SK-N-MC (cell line): ENCODE data around the gene HOXB4.

ENCODE experiments used
- DNase-seq: peaks from one replicate; pipeline ENCODE4 v3.0.0-alpha.2; 2011; ENCODE audit warnings: low read depth, low spot score
- H3K27ac ChIP-seq: fragments of 200-600 bp; sonication (generic); 2 replicates; pipeline ENCODE4 v1.5.1; 2016; ENCODE audit warnings: mixed run types
- H3K36me3 ChIP-seq: fragments of 200-600 bp; sonication (generic); 2 replicates; pipeline ENCODE4 v1.6.1; 2017; ENCODE audit warnings: antibody characterized with exemption, low read length, mixed read lengths; ENCODE audit not compliant: insufficient read depth
- H3K4me3 ChIP-seq: fragments of 200-600 bp; sonication (generic); 2 replicates; pipeline ENCODE4 v1.5.1; 2016
- H3K9ac ChIP-seq: fragments of 200-600 bp; sonication (generic); 2 replicates; pipeline ENCODE4 v1.8.0; 2017; ENCODE audit warnings: mixed run types, mixed read lengths; ENCODE audit not compliant: insufficient read length
- H3K9me3 ChIP-seq: fragments of 200-600 bp; sonication (generic); 2 replicates; pipeline ENCODE4 v1.6.1; 2017; ENCODE audit warnings: low read depth, mild to moderate bottlenecking, antibody characterized with exemption, low read length, moderate library complexity, mixed read lengths
- EZH2 ChIP-seq: fragments of 200-600 bp; sonication (generic); IDR thresholded peaks from one replicate; pipeline ENCODE4 v1.6.1; 2017; ENCODE audit warnings: antibody characterized with exemption
- FOXP2 ChIP-seq: optimal IDR thresholded peaks from 2 replicates; pipeline ENCODE3; 2011; ENCODE audit warnings: mild to moderate bottlenecking, moderate library complexity; ENCODE audit not compliant: insufficient read depth; ENCODE audit errors: extremely low read length, control extremely low read depth
- POLR2AphosphoS5 ChIP-seq: IDR thresholded peaks from 2 replicates; pipeline ENCODE4 v1.6.1; 2012; ENCODE audit warnings: mild to moderate bottlenecking, low read depth, low read length, borderline replicate concordance

HOXB4 gene

DNA sequence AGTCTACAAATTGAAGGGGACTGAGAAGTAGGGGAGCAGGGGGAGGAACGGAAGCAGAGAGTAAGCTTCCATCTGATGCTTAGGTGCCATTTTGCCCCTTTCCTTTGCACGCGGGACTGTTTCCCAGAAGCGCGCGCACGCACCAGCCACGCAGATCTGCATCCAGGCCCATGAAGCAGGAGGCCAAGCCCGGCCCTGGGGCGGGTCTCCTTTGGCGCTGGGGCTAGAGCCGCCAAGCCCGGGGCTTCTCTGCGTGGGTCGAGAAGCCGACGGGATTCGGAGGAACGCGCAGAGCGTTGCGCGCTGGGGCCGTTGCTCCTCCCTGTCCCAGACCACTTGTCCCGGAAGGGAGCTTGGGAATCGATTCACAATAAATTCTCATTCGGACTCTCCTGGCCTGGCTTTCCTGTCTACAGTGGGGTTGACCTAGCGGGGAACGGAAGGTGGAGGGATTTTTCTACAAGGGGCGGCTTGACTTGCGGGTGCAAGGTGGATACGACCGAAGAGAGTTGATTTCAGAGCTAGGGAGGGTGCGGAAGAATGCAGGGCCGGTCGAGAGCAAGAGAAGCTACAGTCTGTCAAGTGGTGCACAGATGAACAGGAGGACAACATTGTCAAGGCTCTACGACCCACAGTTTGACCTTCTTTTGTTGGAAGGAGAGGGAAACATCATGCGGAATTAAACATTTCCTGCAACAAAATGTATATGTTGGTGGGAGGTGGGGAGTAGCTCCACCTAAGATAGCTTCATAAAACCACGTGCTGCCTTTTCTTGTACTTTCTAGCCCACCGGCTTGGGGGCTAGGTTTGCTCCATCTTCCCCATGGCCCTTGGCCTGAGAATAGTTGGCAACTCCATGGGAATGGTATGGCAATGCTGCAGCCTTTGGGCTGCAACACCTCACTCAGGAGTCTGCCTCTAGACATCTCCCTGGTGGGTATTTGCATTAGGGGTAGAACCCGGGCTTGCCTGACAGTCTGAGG lies 43.6 kb upstream of the HOXB4 start:
- no peaks in the 10 kb centered on the region for H3K36me3 ChIP-seq
- DNase-seq, result no peak
- H3K9me3 ChIP-seq, result no peaks in the 10 kb centered on the region
- no peak for TF ChIP-seq FOXP2
- TF ChIP-seq EZH2, result no peak
- TF ChIP-seq POLR2AphosphoS5, result no peak
- no peak overlapping the region for H3K4me3 ChIP-seq
- H3K27ac ChIP-seq, result no peak overlapping the region
- no peak overlapping the region for H3K9ac ChIP-seq

DNA sequence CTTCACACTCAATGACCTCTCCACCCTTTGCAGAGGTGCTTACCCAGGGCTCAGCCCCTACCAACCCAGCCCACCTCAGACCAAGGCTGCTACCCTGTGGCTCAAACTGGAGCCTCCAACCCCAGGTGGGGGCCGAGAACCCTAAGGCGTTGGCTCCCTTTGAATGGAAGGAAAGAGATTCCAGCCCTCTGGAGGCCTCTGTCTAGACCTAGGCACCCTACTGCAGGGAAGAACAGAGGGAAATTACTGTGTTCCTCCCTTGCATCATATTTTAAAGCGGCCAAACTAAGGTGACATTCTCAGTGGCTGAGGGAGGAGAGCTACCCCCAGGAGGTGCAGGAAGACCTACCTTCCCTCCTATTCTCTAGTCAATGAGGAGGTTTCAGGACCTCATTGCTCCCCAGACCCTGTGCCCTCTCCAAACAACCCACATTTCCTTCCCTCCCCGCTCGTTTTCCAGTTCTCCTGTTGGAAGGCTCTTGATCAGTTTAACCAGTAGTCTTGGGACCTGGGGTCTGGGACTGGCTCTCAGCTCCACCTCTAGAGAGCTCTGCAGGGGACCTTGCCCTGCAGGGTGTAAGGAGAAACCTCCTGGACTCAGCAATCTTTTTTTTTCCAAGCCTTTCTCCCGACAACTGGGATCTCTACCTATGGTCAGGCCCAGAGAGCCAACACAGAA lies 42.5 kb upstream of the HOXB4 start:
- no peak overlapping the region for H3K9ac ChIP-seq
- no peak overlapping the region for H3K27ac ChIP-seq
- H3K9me3 ChIP-seq, result no peaks in the 10 kb centered on the region
- no peak for DNase-seq
- H3K36me3 ChIP-seq, result no peaks in the 10 kb centered on the region
- TF ChIP-seq POLR2AphosphoS5 (no peak), EZH2 (no peak), FOXP2 (no peak)
- H3K4me3 ChIP-seq, result no peak overlapping the region

DNA sequence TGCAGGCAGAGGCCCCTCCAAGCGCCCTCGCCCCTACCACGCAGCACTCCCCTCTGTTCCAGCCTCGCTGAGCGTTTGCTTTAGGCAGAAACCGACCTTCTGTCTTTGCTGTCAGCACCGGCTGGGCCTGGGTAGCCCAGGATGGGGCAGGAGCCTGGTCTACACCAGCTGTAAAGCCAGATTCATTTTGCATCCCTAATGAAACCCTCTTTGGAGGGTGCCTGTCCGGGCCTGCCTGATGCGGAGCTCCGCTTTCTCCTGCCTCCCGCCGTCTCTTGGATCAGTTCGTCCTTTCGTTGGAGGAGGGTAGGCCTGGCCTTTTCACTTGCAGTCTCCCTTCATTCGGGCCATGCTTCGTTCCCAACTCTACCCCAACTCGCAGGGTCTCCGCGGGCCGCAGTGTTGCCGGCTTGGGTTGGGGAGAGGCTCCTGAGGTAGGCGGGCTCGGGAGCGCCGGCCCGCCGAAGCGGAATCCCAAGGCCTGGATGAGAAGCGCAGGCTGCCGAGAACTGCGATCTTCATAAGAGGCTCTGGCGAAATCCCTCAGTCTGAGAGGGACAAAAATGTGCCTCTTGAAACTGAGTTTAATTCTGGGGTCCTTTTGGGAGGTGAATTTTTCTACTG lies 41.8 kb upstream of the HOXB4 start:
- Histone ChIP-seq H3K36me3 (no peaks in the 10 kb centered on the region), H3K27ac (no peak overlapping the region), H3K4me3 (no peak overlapping the region), H3K9me3 (no peaks in the 10 kb centered on the region), H3K9ac (no peak overlapping the region)
- TF ChIP-seq EZH2 (no peak), POLR2AphosphoS5 (no peak), FOXP2 (no peak)
- no peak for DNase-seq

DNA sequence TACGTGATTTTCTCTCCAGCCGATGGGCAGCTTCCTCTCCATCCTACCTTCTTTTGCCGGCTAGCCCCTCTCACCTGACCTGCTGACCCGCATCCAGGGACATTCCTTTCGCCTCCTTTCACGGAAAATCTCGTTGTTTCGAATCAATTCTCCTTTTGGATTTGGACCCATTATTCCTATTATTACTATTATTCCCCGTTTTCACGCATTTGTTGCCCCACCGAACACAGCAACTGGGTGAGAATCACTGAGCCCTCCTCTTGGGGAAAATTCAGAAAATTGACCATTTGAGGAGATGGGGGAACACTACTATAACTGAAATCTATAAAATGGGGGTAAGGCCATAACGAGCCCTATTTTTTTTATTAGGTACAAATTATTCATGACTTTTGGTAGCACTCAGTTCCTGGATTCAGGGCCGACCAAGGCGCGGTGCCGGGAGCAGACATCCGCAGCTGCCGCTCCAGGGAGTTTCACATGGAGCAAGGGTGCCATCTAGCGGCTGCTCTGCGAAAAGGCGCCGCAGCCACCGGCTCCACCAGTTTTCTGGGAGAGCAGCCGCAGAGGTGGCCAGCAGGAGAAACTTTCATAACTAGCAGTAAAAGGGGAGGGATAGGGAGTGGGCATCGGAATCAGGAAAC lies 40.2 kb upstream of the HOXB4 start:
- Histone ChIP-seq H3K27ac (no peak overlapping the region), H3K9me3 (no peaks in the 10 kb centered on the region), H3K36me3 (no peaks in the 10 kb centered on the region), H3K9ac (no peak overlapping the region), H3K4me3 (peak overlapping the region; percentile 39)
- no peak for TF ChIP-seq EZH2
- TF ChIP-seq POLR2AphosphoS5, result no peak
- TF ChIP-seq FOXP2, result no peak
- no peak for DNase-seq

DNA sequence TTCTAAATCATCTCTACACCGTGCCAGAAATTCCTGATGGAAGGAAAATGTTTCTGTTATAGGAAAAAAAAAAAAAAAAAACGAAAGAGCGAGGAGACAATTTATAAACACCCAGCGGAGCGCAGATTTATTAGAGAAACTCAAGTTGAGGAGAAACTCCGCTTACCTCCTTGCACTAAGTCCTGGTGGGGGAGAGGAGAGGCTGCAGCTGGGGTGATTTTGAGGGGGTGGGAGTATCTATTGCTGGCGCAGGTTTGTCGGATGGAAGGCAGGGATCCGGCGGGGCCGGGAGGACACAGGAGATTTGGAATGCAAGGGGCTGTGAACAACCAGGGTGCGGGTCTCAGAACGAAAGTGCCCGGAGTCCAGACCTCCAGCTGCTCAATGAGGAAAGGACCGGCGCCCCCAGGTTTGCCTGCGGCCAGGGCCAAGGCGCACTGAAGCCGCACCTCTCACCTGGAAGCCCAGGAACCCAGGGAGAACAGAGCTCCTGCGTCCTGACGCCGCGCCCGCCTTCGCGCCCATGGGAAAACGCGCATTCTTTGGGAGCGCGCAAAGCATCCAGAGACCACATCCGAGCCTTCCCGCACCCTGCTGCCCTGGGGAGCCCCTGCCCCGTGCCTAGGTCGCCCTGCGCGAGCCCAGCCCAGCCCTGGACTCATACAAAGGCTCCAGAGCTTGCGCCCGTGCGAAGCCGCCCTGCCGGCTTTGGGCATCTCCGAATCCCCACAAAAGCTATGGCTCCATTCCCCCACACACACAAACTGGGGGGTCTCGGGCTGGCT lies 39.5 kb upstream of the HOXB4 start:
- H3K27ac ChIP-seq, result no peak overlapping the region
- no peak overlapping the region for H3K9ac ChIP-seq
- no peaks in the 10 kb centered on the region for H3K36me3 ChIP-seq
- no peak for DNase-seq
- H3K4me3 ChIP-seq, result no peak overlapping the region
- no peak for TF ChIP-seq POLR2AphosphoS5
- no peak for TF ChIP-seq FOXP2
- TF ChIP-seq EZH2, result no peak
- no peaks in the 10 kb centered on the region for H3K9me3 ChIP-seq

DNA sequence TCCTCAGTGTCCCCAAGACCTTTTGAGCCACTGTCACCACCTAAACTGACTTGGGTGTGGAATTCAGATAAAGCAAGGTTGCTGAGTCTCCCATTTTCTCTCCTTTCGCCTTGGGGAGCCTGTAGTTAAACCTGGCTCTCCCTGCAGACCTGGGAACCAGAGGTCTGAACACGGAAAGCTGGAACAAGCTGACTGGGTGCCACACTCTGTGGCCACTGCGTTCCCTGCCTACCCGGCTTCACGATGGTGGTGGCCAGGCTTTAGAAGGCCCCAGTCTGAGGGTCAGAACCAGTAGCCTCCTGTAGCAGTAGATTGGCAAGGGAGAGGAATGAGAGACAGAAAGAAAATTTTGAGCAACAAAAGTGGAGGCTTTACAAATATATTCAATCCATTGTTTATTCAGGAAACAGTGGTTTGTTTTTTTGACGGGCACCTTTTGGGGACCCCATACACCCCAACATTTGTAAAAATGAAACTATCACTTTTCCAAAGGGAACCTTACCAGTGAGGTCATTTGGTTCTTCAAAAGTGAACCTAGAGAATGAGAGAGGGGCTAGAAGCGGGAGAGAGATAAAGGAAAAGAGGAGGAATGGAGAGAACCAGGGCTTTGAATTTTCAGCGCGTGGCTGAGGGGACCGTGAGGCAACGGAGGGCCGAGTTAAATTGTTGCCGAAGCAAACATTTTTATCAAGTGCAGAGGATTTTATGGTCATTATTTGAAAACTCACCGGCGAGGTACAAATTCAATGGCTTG lies 38.7 kb upstream of the HOXB4 start:
- H3K36me3 ChIP-seq, result no peaks in the 10 kb centered on the region
- no peak overlapping the region for H3K27ac ChIP-seq
- no peaks in the 10 kb centered on the region for H3K9me3 ChIP-seq
- no peak for TF ChIP-seq POLR2AphosphoS5
- no peak overlapping the region for H3K9ac ChIP-seq
- no peak for DNase-seq
- H3K4me3 ChIP-seq, result no peak overlapping the region

DNA sequence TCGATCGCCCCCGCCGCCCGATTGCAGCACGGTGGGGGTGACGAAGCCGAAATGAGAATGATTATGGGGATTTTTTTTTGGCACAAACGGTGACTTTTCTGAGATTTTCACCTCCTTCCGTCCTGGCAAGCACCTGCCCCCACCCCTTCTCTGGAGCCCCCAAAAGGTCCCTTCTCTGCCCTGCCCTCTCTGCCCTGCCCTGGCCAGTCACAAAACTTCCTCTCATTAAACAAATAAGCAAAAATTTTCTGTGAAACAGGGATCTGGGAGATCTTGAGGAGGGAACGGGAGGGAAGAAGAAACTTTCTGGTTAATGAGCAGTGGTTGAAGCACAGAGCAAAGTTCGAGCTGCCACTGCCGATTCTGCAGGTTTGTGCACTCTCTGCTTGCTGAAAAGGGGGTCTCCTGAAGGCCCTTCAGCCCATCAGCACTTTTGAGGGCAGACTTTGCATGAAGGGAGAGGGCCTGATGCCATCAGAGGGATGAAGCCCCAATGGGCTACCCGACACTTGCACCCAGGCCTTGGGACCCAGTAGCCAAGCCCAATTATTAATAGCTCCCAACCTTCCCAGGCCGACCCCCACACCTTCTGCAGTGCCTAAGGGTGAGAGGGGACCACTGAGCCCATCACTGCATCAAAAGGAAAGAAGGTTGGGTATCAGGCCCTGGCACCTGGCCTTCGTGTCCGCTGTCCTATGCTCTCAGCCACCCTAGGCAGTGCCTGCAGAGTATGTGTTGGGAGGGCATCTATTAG lies 38.0 kb upstream of the HOXB4 start:
- TF ChIP-seq EZH2, result no peak
- no peaks in the 10 kb centered on the region for H3K36me3 ChIP-seq
- DNase-seq, result no peak
- H3K9me3 ChIP-seq, result no peaks in the 10 kb centered on the region
- H3K4me3 ChIP-seq, result peak overlapping the region; percentile 84
- no peak overlapping the region for H3K27ac ChIP-seq
- no peak overlapping the region for H3K9ac ChIP-seq
